IPS-20b (cell line): Measurements from ENCODE around the gene DESI1.
A peak's percentile ranks its signal among the peaks of the same experiment; 100 is the strongest.
"Not testable (repeated sequence)": the region's sequence is repeated elsewhere in the genome, so short reads cannot be mapped to it uniquely, and the experiment has no call there.

Source experiments
- H3K27ac ChIP-seq: one replicate; pipeline ENCODE4 v1.5.1; 2013; ENCODE audit warnings: low read length
- H3K27me3 ChIP-seq: 2 replicates; pipeline ENCODE4 v1.6.1; 2013; ENCODE audit warnings: mild to moderate bottlenecking, low read length, inconsistent platforms; ENCODE audit not compliant: insufficient read depth
- H3K36me3 ChIP-seq: 2 replicates; pipeline ENCODE4 v1.6.1; 2013; ENCODE audit warnings: low read depth, mild to moderate bottlenecking, inconsistent platforms, low read length, moderate library complexity; ENCODE audit not compliant: insufficient read depth
- H3K4me1 ChIP-seq: 2 replicates; pipeline ENCODE4 v1.6.1; 2013; ENCODE audit warnings: mild to moderate bottlenecking, control low read depth, inconsistent platforms, low read length, moderate library complexity; ENCODE audit not compliant: insufficient read depth
- H3K4me3 ChIP-seq: 2 replicates; pipeline ENCODE4 v1.5.1; 2013; ENCODE audit warnings: mild to moderate bottlenecking, low read length, inconsistent platforms
- H3K9ac ChIP-seq: 2 replicates; pipeline ENCODE4 v1.6.1; 2013; ENCODE audit warnings: low read depth, mild to moderate bottlenecking, inconsistent platforms, low read length, moderate library complexity
- H3K9me3 ChIP-seq: 2 replicates; pipeline ENCODE4 v1.6.1; 2013; ENCODE audit warnings: mild to moderate bottlenecking, low read depth, low read length, inconsistent platforms; ENCODE audit not compliant: insufficient read depth

DESI1 gene

GRCh38 chr22:41567512-41567768 lies 53.4 kb downstream of the DESI1 start:
- Histone ChIP-seq H3K4me1 (peaks cover 5% of the 10 kb centered on the region), H3K9me3 (no peaks in the 10 kb centered on the region), H3K4me3 (no peak overlapping the region), H3K9ac (no peak overlapping the region), H3K36me3 (no peaks in the 10 kb centered on the region), H3K27ac (no peak overlapping the region), H3K27me3 (no peaks in the 10 kb centered on the region)

GRCh38 chr22:41565403-41566054 lies 55.3 kb downstream of the DESI1 start:
- H3K36me3 ChIP-seq = no peaks in the 10 kb centered on the region
- H3K27ac ChIP-seq = no peak overlapping the region
- H3K9ac ChIP-seq = no peak overlapping the region
- H3K9me3 ChIP-seq = no peaks in the 10 kb centered on the region
- no peaks in the 10 kb centered on the region for H3K27me3 ChIP-seq
- H3K4me3 ChIP-seq = no peak overlapping the region
- H3K4me1 ChIP-seq = peaks cover 20% of the 10 kb centered on the region

DNA sequence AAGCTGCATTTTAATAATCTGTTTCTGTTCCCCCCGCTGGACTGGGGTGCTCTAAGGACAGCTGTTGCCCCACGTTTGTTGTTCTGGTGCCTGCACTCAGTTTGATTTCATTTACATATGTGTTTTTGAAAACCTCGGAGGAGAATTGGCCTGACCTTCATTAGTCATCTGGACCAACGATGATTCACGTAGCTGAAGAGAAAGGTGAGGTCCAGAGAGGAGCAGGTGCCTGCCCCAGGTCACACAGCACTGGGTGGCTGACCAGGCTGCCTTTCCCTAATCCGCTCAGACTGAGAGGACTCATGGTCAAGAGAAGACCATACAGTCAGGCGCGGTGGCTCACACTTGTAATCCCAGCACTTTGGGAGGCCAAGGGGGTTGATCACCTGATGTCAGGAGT lies 56.3 kb downstream of the DESI1 start:
- peaks cover 25% of the 10 kb centered on the region for H3K4me1 ChIP-seq
- H3K27me3 ChIP-seq = no peaks in the 10 kb centered on the region
- H3K4me3 ChIP-seq = no peak overlapping the region
- no peak overlapping the region for H3K27ac ChIP-seq
- no peak overlapping the region for H3K9ac ChIP-seq
- H3K36me3 ChIP-seq = no peaks in the 10 kb centered on the region
- no peaks in the 10 kb centered on the region for H3K9me3 ChIP-seq

GRCh38 chr22:41563051-41563711 lies 57.7 kb downstream of the DESI1 start:
- no peaks in the 10 kb centered on the region for H3K27me3 ChIP-seq
- no peaks in the 10 kb centered on the region for H3K36me3 ChIP-seq
- no peak overlapping the region for H3K27ac ChIP-seq
- H3K4me1 ChIP-seq = peaks cover 25% of the 10 kb centered on the region
- no peak overlapping the region for H3K4me3 ChIP-seq
- H3K9ac ChIP-seq = no peak overlapping the region
- no peaks in the 10 kb centered on the region for H3K9me3 ChIP-seq

- Histone ChIP-seq H3K4me1 (peaks cover 25% of the 10 kb centered on the region), H3K27ac (no peak overlapping the region)
Measured at GRCh38 chr22:41562461-41562860, 58.4 kb downstream of the DESI1 start.

GRCh38 chr22:41561788-41562187 lies 59.1 kb downstream of the DESI1 start:
- Histone ChIP-seq H3K9ac (no peak overlapping the region), H3K27ac (no peak overlapping the region), H3K9me3 (no peaks in the 10 kb centered on the region), H3K36me3 (no peaks in the 10 kb centered on the region), H3K4me3 (0 out of 2 replicates have a peak overlapping the region, but pooled peaks have one; percentile 55), H3K4me1 (peaks cover 25% of the 10 kb centered on the region), H3K27me3 (no peaks in the 10 kb centered on the region)

More at GRCh38 chr22:41562461-41562860, 58.4 kb downstream of the DESI1 start:
- no peaks in the 10 kb centered on the region for H3K36me3 ChIP-seq
- H3K9me3 ChIP-seq = no peaks in the 10 kb centered on the region
- H3K4me3 ChIP-seq = no peak overlapping the region
- H3K9ac ChIP-seq = no peak overlapping the region
- no peaks in the 10 kb centered on the region for H3K27me3 ChIP-seq

DNA sequence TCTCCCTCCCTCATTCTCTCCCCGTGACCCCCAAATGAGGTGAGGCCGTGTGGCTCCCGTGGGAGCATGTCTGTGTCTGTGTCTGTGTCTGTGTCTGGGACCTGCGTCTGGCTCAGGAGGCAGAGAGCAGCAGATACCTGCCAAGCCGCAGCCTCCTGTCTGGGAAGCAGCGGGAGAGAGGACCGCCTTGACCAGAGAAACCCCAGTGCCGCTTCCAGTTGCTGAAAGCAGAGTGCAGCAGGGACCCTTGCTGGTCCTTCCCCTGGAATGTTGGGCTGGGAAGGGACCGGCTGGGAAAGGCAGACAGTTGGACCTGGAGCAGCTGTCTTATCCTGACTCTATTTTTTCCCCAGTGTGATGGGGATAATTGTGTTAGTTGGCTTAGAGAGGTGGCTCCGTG lies 59.5 kb downstream of the DESI1 start:
- H3K4me3 ChIP-seq = peak overlapping the region; percentile 55; the same call in 1 of the 2 replicates
- H3K27ac ChIP-seq = no peak overlapping the region
- H3K36me3 ChIP-seq = no peaks in the 10 kb centered on the region
- no peak overlapping the region for H3K9ac ChIP-seq
- H3K9me3 ChIP-seq = no peaks in the 10 kb centered on the region
- no peaks in the 10 kb centered on the region for H3K27me3 ChIP-seq
- peaks cover 25% of the 10 kb centered on the region for H3K4me1 ChIP-seq

DNA sequence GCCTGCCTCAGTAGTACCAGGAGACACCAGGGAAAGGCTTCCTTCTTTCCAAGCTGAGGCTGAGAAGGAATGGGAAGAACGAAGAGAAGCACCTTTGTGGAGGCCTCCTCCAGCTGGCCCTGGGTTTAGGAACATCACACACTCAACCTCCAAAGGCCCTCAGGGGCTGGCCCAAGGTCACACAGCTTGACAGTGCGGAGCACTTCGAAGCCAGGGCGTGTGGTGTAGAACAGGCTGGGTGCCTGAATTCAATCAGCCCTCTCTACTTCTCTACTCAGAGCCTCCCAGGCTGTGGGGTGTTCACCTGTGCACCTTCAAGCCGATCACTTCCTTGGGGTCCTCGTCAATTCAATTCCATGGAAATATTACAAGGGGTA lies 60.8 kb downstream of the DESI1 start:
- no peaks in the 10 kb centered on the region for H3K36me3 ChIP-seq
- H3K27me3 ChIP-seq = no peaks in the 10 kb centered on the region
- H3K4me3 ChIP-seq = no peak overlapping the region
- H3K9ac ChIP-seq = peak overlapping the region; percentile 27; the same call in 1 of the 2 replicates
- no peaks in the 10 kb centered on the region for H3K9me3 ChIP-seq
- peaks cover 25% of the 10 kb centered on the region for H3K4me1 ChIP-seq
- H3K27ac ChIP-seq = no peak overlapping the region

DNA sequence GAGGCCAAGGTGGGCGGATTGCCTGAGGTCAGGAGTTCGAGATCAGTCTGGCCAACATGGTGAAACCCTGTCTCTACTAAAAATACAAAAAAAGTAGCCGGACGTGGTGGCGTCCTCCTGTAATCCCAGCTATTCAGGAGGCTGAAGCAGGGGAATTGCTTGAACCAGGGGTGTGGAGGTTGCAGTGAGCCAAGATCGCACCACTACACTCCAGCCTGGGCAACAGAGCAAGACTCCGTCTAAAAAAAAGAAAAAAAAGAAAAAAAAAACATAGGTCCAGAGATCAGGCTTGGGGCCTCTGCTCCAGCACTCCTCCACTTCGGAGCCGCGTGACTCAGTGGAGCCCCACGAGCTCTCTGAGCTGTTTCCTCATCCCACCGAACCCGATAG lies 62.6 kb downstream of the DESI1 start:
- H3K4me3 ChIP-seq, H3K27me3 ChIP-seq, H3K36me3 ChIP-seq, H3K27ac ChIP-seq, H3K9me3 ChIP-seq, H3K9ac ChIP-seq: not testable (repeated sequence)
- peaks cover 25% of the 10 kb centered on the region for H3K4me1 ChIP-seq

DNA sequence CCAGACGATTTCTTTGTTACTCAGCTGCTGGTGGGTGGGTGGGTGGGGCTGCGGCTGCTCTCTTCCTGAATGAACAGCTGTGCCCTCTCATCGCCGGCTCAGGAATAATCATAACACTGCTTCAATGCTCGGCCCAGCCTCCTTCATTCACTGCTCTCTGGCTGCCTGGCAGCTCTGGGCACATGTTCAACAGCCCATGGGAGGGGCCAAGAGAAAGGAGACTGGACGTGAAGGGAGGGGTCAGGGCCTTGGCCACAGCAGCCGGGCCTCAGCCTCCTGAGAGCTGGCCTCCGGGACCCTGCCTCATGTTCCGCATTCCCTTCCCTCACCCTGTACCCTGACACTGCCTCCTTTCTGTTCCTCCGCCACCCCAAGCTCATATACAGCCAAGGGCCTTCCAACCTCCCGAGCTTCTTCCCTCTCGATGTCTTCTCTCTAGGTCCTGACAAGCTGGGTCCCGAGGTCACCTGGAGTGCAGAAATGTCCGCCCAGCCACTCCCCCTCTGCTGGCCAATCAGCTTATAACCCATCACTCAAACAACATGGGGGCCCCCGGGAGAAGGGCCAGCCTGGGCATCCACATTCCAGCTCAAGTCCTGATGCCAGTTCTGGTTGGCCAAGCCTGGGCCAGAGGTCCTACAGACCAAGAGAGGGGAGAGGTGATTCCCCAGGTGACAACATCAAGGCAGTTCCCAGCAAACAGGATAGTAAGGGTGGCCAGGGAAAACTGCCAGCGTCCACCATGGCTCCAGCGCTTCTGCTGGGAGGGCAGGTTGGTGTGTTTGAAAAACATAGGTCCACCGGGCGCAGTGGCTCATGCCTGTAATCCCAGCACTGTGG lies 63.2 kb downstream of the DESI1 start:
- Histone ChIP-seq H3K9me3 (no peaks in the 10 kb centered on the region), H3K36me3 (no peaks in the 10 kb centered on the region), H3K27me3 (no peaks in the 10 kb centered on the region), H3K27ac (no peak overlapping the region), H3K9ac (0 out of 2 replicates have a peak overlapping the region, but pooled peaks have one; percentile 20), H3K4me1 (peaks cover 22% of the 10 kb centered on the region), H3K4me3 (no peak overlapping the region)

DNA sequence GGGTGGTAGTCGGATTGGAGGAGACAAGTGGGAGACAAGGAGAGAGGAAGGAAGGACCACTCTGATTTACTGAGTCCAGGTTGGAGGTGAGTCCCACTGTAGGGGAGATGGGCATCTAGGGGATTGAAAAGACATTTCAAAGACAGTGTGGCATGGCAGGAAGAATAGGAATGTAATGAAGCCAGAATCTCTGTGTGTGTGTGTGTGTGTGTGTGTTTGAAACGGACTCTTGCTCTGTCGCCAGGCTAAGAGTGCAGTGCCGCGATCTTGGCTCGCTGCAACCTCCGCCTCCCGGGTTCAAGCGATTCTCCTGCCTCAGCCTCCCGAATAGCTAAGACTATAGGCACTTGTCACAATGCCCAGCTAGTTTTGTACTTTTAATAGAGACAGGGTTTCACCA lies 64.3 kb downstream of the DESI1 start:
- no peaks in the 10 kb centered on the region for H3K9me3 ChIP-seq
- H3K36me3 ChIP-seq = no peaks in the 10 kb centered on the region
- no peak overlapping the region for H3K27ac ChIP-seq
- no peak overlapping the region for H3K9ac ChIP-seq
- peaks cover 11% of the 10 kb centered on the region for H3K4me1 ChIP-seq
- no peaks in the 10 kb centered on the region for H3K27me3 ChIP-seq
- H3K4me3 ChIP-seq = no peak overlapping the region
